Cerebellar cortex (tissue), 1 donor: ENCODE data around the gene KRT8.

ENCODE experiments used
- DNase-seq: peaks from one replicate; pipeline ENCODE4 v3.0.0-alpha.2; 2015; ENCODE audit warnings: low spot score

Gene KRT8

GRCh38 chr12:52925717-52926595 lies 21.1 kb upstream of the KRT8 start:
- peak; percentile 40 for DNase-seq

GRCh38 chr12:52924764-52925716 lies 20.2 kb upstream of the KRT8 start:
- DNase-seq, result peak; percentile 48

GRCh38 chr12:52921488-52922165 lies 16.8 kb upstream of the KRT8 start:
- DNase-seq, result no peak

GRCh38 chr12:52920937-52921336 lies 16.1 kb upstream of the KRT8 start:
- no peak for DNase-seq

GRCh38 chr12:52918784-52919183 lies 13.9 kb upstream of the KRT8 start:
- DNase-seq, result no peak

GRCh38 chr12:52918351-52918750 lies 13.5 kb upstream of the KRT8 start:
- DNase-seq, result no peak

- DNase-seq, result no peak
These were observed 12.9 kb upstream of the KRT8 start for GRCh38 chr12:52917800-52918199.

- DNase-seq, result no peak
These were observed 11.3 kb upstream of the KRT8 start for GRCh38 chr12:52916216-52916615.

GRCh38 chr12:52915637-52916036 lies 10.8 kb upstream of the KRT8 start:
- DNase-seq, result no peak

GRCh38 chr12:52914576-52915121 lies 9.8 kb upstream of the KRT8 start:
- DNase-seq, result no peak

GRCh38 chr12:52913431-52913821 lies 8.6 kb upstream of the KRT8 start:
- DNase-seq, result no peak

- no peak for DNase-seq
These were observed 8.0 kb upstream of the KRT8 start for GRCh38 chr12:52912711-52913430.

- DNase-seq, result no peak
These were observed 5.5 kb upstream of the KRT8 start for GRCh38 chr12:52910248-52910883.

- no peak for DNase-seq
These were observed 4.9 kb upstream of the KRT8 start for GRCh38 chr12:52909796-52910195.

- DNase-seq, result no peak
These were observed 4.5 kb upstream of the KRT8 start for GRCh38 chr12:52909331-52909730.

- no peak for DNase-seq
These were observed 2.4 kb upstream of the KRT8 start for GRCh38 chr12:52907092-52907810.

GRCh38 chr12:52906191-52906601 lies 1.3 kb upstream of the KRT8 start:
- DNase-seq, result no peak

GRCh38 chr12:52903855-52904508 lies 894 bp downstream of the KRT8 start:
- DNase-seq, result no peak

GRCh38 chr12:52903285-52903854 lies 1.5 kb downstream of the KRT8 start:
- no peak for DNase-seq
